Stimulated activated CD4-positive, alpha-beta T cell treated with anti-CD3 and anti-CD28 coated beads, Interleukin-1b, Interleukin-23, amount 100 ng/mL, for 24 hours (primary cell): ENCODE data around the gene CFAP221.
A peak's percentile ranks its signal among the peaks of the same experiment; 100 is the strongest.

Experiments
- DNase-seq, 4 experiments: peaks; one replicate each; pipeline ENCODE4 v3.0.0-alpha.2; 2020; ENCODE audit warnings: low read depth in 4 of 4, low spot score in 1 of 4

CFAP221 gene

DNA sequence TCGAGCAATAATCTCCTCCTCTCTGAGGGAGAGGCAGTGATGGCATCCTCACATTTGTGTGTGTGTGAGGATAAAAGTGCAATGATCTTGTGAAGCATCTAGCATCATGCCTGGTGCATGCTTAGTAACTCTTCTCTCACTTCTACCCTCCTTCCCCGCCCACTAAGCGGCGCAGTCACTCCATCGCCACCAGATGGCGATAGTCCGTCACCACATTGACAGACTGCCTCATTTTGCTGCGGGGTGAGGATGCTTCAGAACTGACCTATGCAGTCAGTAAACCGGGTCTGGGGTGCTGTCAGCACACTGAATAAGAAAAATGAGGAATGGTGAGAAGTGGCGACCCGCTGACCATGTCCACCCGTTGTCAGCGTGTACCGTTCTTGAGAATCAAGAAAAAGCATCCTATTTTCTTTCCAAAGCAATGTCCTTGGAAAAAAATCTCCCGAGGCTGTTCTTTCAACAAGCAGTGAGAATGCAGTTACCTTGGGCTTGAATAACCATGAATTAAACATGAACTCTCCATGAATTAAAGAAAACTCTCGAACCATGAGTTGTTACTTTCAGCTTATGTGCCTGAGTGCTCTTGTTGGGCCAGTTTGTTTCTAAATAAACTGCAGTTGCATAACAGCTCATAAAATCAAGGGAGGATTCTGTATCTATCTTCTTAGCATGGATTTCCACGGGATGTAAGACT, 97.5 kb downstream of the CFAP221 start:
- peak; percentile 44 to 61 (median 56) for DNase-seq

DNA sequence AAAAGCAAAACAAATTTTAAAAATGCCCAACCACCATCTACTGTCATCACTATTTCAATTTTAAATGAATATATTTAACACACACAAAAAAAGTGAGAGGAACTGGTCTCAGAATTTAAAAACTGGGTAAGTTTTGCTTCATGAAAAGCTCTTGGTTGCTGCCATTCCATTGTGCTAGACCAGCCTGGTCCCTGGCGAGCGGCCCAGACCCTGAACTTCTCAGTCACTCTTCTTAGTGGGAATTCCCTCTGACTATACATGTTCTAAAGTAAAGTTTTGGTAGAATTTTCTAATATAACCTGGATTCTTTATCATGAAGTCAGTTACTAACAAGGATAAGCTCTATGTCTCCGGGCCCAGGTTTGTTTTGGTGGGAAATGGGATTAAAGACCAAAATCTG, 99.9 kb downstream of the CFAP221 start:
- DNase-seq, result no peak

DNA sequence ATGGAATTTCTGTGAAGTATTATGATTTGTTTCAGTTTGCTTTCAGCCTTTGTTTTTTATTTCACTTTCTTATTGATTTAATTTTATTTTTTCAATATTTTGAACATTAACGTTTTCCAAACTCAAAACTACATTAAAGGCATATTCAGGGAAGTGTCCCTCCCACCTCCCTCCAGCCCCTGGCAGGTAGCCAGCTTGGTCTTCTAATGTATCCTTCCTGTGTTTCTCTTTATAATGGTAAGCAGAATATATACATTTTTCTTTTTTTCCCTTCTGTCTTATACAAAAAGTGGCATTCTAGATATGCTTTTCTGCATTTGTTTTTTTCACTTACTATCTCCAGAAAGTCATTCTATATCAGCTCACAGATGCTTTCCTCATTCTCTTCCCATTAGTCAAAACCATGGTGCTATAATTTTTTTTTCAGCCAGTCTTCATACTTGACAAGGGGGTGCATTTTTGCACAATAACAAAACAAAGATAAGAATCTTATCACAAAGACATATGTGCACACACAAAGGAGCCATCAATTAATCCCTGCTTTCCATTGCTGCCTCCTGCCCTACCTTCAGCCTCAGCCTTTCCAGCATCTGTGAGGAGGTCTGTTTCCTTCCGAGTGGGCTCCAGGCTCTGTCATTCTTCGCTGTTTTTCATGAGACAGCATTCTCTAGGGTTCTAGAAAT, 101.1 kb downstream of the CFAP221 start:
- DNase-seq, result no peak

GRCh38 chr2:119646149-119646548, 101.9 kb downstream of the CFAP221 start:
- DNase-seq, result no peak

GRCh38 chr2:119647440-119648169, 103.4 kb downstream of the CFAP221 start:
- DNase-seq, result no peak

- DNase-seq, result no peak
Measured at GRCh38 chr2:119649364-119649917, 105.2 kb downstream of the CFAP221 start.

DNA sequence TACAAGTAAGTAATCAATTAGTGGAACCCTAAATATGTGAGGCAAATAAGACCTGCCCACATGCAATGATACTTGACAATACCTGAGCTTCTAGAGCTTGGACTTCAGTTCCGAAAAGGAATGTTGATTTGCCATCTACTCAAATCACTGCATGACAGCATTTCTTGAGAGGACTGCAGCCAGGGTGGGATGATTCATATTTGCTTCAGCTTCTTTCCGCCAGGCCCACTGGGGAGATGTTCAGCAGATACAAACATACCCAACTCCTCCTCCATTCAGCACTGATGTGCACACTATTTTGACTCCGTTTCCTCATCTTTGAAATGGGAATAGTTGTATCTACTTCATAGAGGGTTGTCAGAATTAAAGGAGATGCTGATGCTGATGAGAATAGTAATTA, 106.0 kb downstream of the CFAP221 start:
- DNase-seq, result no peak

GRCh38 chr2:119650846-119651370, 106.7 kb downstream of the CFAP221 start:
- no peak for DNase-seq

GRCh38 chr2:119657466-119658145, 113.4 kb downstream of the CFAP221 start:
- no peak for DNase-seq

DNA sequence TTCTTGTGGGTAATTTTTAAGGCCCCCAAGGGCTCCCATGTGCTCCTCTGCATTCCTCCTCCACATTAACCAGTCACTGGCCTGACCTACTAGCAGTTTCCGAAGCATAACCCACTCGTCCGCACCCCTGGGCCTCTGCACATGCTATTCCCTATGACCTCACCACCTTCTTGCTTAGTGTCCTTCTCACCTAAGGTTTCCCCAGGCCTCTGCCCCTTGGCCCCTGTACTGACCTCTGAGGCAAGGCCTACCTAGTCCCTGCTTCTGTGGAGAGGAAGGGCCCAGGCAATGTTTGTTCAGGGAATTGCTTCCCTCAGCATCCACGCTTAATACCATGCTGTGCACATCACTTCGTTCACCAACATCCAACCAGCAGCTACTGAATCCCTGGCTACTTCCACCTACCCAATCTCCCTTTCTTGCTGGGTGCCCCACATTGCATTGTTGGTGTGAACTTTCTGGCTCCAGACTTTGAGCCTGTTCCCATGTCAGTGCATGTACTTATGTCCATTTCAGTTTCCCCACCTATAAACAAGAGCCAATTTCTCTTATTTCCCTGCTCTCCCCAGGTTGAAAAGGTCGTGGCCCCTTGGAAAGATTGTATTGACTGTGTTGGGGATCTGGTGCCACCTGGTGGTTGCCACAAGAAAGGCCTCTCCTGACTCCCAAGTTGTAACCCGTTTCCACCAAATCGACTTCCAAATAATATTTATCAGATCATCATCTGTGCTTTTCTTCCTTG, 115.5 kb downstream of the CFAP221 start:
- DNase-seq, result no peak

DNA sequence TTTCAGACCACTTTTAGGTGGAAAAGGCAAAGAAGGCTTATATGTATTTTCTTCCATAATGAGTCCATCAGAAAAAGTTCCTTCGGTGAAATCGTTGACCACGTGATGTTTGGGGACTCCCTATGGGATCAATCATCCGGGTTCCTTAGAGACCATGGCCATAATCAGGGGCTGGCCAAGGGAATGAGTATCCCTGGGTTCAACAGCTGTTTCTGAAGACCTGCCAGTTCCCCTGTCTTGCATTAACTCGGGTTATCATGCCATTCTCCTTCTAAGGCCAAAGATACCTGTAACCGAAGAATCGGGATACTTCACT, 116.1 kb downstream of the CFAP221 start:
- DNase-seq, result no peak

DNA sequence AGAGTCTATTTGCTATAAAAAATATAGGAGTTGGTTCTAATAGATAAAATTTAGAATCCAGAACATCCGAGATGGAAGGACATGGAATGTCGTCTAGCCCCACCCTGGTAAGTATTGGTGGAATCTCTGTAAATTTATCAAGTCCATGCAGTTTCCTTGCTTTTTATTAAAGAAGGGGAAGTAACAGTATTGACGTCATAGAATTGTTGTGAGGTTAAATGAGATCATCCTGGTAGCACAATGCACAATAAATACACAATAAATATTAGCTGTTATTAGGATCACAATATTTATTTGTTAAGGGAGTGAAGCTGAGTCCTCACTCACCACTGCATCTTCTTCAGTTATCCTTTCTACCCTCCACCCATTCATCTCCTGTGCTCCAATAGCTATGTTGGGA, 118.0 kb downstream of the CFAP221 start:
- DNase-seq, result no peak

- no peak for DNase-seq
Measured at GRCh38 chr2:119668546-119668945, 124.3 kb downstream of the CFAP221 start.

DNA sequence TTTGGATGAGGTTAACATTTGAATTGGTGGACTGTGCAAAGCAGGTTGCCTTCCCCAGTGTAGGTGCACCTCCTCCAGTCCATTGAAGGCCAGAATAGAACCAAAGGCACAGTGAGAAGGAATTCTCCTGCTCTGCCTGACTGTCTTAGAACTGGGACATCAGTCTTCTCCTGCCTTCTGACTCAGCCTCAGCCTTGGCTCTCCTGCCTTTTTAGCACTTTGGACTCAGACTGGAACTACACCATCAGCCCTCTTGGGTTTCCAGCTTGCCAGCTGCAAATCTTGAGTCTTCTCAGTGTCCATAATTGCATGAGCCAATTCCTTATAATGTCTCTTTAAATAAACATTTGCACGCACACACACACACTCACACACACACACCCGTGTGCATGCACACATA, 126.8 kb downstream of the CFAP221 start:
- DNase-seq, result no peak

GRCh38 chr2:119671752-119672151, 127.5 kb downstream of the CFAP221 start:
- no peak for DNase-seq

DNA sequence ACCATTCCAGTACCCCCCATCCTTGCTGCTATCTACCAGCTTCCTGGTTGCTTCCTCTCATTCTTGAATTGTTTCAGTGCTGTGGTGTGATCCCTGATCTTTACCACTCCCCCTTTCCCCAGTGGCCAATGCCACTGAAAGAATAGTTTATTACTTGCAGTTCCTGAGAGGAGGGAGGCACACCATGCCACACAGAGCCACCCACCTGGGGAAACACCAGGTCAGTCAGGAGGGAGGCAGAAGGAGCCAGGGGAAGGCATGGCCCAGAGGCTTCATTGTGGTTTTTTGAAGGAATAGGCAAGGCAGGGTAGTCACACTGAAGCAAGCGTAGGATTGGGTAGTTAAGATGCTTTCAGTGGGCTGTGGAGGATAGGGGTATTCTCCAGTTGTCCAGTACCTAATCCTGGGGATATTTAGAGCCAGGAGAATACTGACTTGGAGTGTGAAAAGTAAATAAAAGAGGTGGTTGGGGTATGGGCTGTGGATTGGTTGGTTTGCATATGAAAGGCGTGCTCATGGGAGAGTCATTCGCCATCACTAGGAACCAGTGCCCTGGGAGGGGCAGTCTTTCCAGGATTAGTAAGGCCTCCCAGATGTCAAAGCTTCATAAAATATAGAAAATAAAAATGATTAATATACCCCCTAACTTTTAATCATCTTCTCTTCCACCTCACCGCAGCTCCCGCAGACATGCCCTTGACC, 128.1 kb downstream of the CFAP221 start:
- DNase-seq, result no peak

GRCh38 chr2:119673796-119674195, 129.5 kb downstream of the CFAP221 start:
- DNase-seq, result no peak

DNA sequence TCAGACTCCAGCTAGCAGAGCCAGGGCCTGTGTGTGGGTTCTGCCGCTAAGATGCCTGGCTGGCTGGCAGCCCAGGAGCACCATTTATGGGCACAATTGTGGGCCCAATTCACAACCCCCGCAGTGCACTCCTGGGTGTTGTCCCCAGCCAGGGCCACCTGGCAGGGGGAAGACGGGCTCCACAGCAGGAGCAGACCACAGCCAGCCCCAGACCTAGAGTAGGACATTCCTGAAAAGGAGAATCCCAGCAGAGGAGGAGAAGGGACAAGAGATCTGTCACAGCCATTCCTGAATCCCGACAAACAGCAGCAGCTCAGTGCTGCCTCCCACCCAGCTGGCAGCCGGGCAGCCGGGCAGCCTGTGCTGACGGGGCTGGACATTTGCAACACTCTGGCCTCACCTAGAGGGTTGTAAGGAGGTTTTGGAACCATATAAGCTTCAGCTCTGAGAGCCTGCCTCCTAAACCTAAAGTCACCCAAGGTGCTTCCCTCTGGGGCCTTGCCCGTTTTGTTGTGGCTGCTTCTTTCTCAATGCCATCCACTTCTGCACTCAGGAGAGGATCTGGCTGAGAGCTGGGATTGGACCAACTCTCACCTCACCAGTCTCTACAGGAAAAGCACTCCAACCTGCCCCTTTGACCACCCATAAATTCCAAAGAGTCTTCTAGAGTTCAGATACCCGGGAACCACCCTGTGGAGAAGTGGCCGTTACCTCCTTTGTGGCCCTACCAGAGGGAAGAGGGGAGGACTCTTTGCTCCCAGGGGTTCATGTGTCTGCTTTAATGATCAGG, 130.7 kb downstream of the CFAP221 start:
- DNase-seq, result no peak

GRCh38 chr2:119678021-119678656, 133.9 kb downstream of the CFAP221 start:
- no peak for DNase-seq
